Keratinocyte (primary cell): Measurements from ENCODE around the gene PEMT. TPM values are rescaled to one million over a fixed set of nuclear protein-coding genes. Genes with fewer than 3 reads are reported as not detected.
"Not testable (repeated sequence)": the region's sequence is repeated elsewhere in the genome, so short reads cannot be mapped to it uniquely, and the experiment has no call there.

Experiments used
- DNase-seq: peaks from one replicate; pipeline ENCODE4 v3.0.0-alpha.2; 2011; ENCODE audit warnings: low read depth, missing footprints, low spot score
- FAIRE-seq: peaks from 2 replicates; lab custom pipeline; 2011; peaks lifted over from hg19 to GRCh38; lab: Jason Lieb, UNC
- H2AFZ ChIP-seq: 2 replicates; pipeline ENCODE4 v1.6.0; 2012; ENCODE audit warnings: low read length, control low read depth, inconsistent platforms; ENCODE audit not compliant: control insufficient read depth
- H3K27ac ChIP-seq: 2 replicates; pipeline ENCODE4 v1.5.1; 2011; ENCODE audit warnings: low read length; ENCODE audit not compliant: control insufficient read depth, insufficient read depth
- H3K27me3 ChIP-seq: 3 replicates; pipeline ENCODE4 v1.6.0; 2011; ENCODE audit warnings: low read length; ENCODE audit not compliant: control insufficient read depth, insufficient read depth; ENCODE audit errors: extremely low read depth
- H3K36me3 ChIP-seq, 2 experiments: 2 replicates in 1 of 2; 3 replicates in 1 of 2; pipeline ENCODE4 v1.5.1; 2011; ENCODE audit warnings: low read length in 2 of 2, mild to moderate bottlenecking in 1 of 2; ENCODE audit not compliant: control insufficient read depth in 2 of 2, insufficient read depth in 2 of 2; ENCODE audit errors: extremely low read depth in 1 of 2
- H3K4me1 ChIP-seq: 3 replicates; pipeline ENCODE4 v1.5.1; 2011; ENCODE audit warnings: low read length; ENCODE audit not compliant: control insufficient read depth, insufficient read depth; ENCODE audit errors: extremely low read depth
- H3K4me2 ChIP-seq: 3 replicates; pipeline ENCODE4 v1.6.0; 2011; ENCODE audit warnings: low read depth, low read length; ENCODE audit not compliant: control insufficient read depth, insufficient read depth; ENCODE audit errors: extremely low read depth
- H3K4me3 ChIP-seq, 3 experiments: fragments of 200-600 bp in 1 of 3; sonication (generic) in 1 of 3; 2 replicates in 2 of 3; 3 replicates in 1 of 3; pipeline ENCODE4 v1.5.1; 2011 to 2016; ENCODE audit warnings: low read length in 3 of 3, mild to moderate bottlenecking in 3 of 3, control low read depth in 2 of 3, inconsistent platforms in 1 of 3, low read depth in 1 of 3, mixed read lengths in 1 of 3, mixed run types in 1 of 3, moderate library complexity in 1 of 3; ENCODE audit not compliant: control insufficient read depth in 2 of 3, insufficient read depth in 2 of 3; ENCODE audit errors: extremely low read depth in 1 of 3
- H3K79me2 ChIP-seq: 2 replicates; pipeline ENCODE4 v1.6.0; 2012; ENCODE audit warnings: low read length; ENCODE audit not compliant: control insufficient read depth, insufficient read depth
- H3K9ac ChIP-seq: 3 replicates; pipeline ENCODE4 v1.6.0; 2011; ENCODE audit warnings: low read length; ENCODE audit not compliant: control insufficient read depth, insufficient read depth; ENCODE audit errors: extremely low read depth
- H3K9me1 ChIP-seq: 3 replicates; pipeline ENCODE4 v1.6.0; 2011; ENCODE audit warnings: low read length; ENCODE audit not compliant: control insufficient read depth, insufficient read depth; ENCODE audit errors: extremely low read depth
- H3K9me3 ChIP-seq: 2 replicates; pipeline ENCODE4 v1.5.1; 2012; ENCODE audit warnings: low read depth, low read length; ENCODE audit not compliant: control insufficient read depth
- H4K20me1 ChIP-seq: 3 replicates; pipeline ENCODE4 v1.6.0; 2011; ENCODE audit warnings: low read length; ENCODE audit not compliant: control insufficient read depth, insufficient read depth; ENCODE audit errors: extremely low read depth
- EZH2 ChIP-seq: IDR thresholded peaks from one replicate; pipeline ENCODE4 v1.6.1; 2012; ENCODE audit warnings: inconsistent platforms, mild to moderate bottlenecking, low read length, moderate library complexity
- dilution Hi-C: fragments of 300-500 bp; cut with MboI; formaldehyde crosslinking; loops from one replicate; pipeline ENCODE4 v1.7.0; 2020; ENCODE audit warnings: low sequenced_read_pairs; ENCODE audit not compliant: extremely low pct_ligation_motif_present
- polyA plus RNA-seq, 5 experiments: library from polyadenylated mRNA; depleted of rRNA in 3 of 5; stranded (reverse) in 3 of 5; stranded (forward) in 1 of 5; unstranded in 1 of 5; fragments of >200 nt; gene quantifications; 1 replicate in 1 of 5; 2 replicates in 3 of 5; 3 replicates in 1 of 5; pipeline versions ENCODE4 v1.2.1 to v1.2.3, GENCODE V29; 2011 to 2012; ENCODE audit warnings: missing spikeins in 2 of 5, low read depth in 1 of 5, low replicate concordance in 1 of 5
- TF ChIP-seq, protein P1 (sequence below), 3 experiments: IDR thresholded peaks in 1 of 3; conservative IDR thresholded peaks in 1 of 3; optimal IDR thresholded peaks in 1 of 3; 2 replicates in 2 of 3; 3 replicates in 1 of 3; pipeline versions ENCODE3 to v1.5.1; 2011; ENCODE audit warnings: low read length in 3 of 3, mild to moderate bottlenecking in 3 of 3, moderate library complexity in 2 of 3, control low read depth in 1 of 3, inconsistent platforms in 1 of 3; ENCODE audit not compliant: insufficient read depth in 2 of 3; ENCODE audit errors: extremely low read depth in 1 of 3

PEMT gene
- polyA plus RNA-seq, 1 donor (not counting 4 experiments of a cell fraction or from before 2014, with no cell fraction given), result 17.7 TPM

DNA sequence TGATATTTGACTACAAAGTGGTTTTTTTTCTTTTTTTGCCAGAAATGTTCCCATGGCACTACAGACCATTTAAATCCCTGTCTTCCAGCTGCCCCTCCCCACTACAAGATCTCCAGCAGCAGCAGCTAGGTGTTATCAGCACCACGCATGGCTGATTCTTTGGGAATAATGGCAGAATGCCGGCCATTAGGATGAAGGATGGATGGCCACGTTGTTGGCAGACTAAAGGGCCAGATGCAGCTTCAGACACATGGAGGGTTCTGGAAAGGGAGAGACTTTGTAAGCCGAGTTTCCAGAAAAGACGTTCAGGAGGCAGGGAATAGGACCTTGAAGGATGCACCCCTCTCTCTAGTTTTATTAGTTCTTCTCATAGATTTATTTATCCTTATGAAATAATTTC is 125.0 kb downstream of the PEMT start:
- FAIRE-seq, result no peak
- no peak overlapping the region for H3K4me2 ChIP-seq
- no peak overlapping the region for H3K4me3 ChIP-seq
- no peak for DNase-seq
- H3K27ac ChIP-seq, result no peak overlapping the region
- dilution Hi-C loops, result no loop called here
- no peaks in the 10 kb centered on the region for H4K20me1 ChIP-seq
- H3K27me3 ChIP-seq, result peaks cover 39% of the 10 kb centered on the region
- H3K79me2 ChIP-seq, result no peaks in the 10 kb centered on the region
- no peaks in the 10 kb centered on the region for H3K9me3 ChIP-seq
- no peaks in the 10 kb centered on the region for H3K9me1 ChIP-seq
- no peaks in the 10 kb centered on the region for H3K36me3 ChIP-seq
- H2AFZ ChIP-seq, result no peak overlapping the region
- no peak overlapping the region for H3K9ac ChIP-seq
- TF ChIP-seq, protein P1, sequence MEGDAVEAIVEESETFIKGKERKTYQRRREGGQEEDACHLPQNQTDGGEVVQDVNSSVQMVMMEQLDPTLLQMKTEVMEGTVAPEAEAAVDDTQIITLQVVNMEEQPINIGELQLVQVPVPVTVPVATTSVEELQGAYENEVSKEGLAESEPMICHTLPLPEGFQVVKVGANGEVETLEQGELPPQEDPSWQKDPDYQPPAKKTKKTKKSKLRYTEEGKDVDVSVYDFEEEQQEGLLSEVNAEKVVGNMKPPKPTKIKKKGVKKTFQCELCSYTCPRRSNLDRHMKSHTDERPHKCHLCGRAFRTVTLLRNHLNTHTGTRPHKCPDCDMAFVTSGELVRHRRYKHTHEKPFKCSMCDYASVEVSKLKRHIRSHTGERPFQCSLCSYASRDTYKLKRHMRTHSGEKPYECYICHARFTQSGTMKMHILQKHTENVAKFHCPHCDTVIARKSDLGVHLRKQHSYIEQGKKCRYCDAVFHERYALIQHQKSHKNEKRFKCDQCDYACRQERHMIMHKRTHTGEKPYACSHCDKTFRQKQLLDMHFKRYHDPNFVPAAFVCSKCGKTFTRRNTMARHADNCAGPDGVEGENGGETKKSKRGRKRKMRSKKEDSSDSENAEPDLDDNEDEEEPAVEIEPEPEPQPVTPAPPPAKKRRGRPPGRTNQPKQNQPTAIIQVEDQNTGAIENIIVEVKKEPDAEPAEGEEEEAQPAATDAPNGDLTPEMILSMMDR (optimal IDR thresholded peaks at IDR 0.05 in 1 of 3, IDR thresholded peaks at IDR 0.05 in 1 of 3, conservative IDR thresholded peaks at IDR 0.05 in 1 of 3; ENCODE audit: extremely low read depth in 1 of 3, insufficient read depth in 2 of 3, low read length in 3 of 3), result no peak
- no peak for TF ChIP-seq EZH2
- H3K4me1 ChIP-seq, result no peaks in the 10 kb centered on the region

DNA sequence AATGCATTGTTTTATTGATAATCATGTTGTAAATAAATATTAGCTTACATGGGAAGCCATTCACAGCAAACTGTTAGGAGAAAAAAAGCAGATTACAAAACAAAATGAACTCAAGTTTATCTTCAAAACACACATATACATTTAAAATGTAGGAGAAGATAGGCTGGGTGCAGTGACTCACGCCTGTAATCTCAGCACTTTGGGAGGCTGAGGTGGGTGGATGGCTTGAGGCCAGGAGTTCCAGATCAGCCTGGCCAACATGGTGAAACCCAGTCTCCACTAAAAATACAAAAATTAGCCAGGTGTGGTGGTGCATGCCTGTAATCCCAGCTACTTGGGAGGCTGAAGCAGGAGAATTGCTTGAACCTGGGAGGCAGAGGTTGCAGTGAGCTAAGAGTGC is 125.6 kb downstream of the PEMT start:
- FAIRE-seq, H3K79me2 ChIP-seq, dilution Hi-C loops, H3K4me1 ChIP-seq, H3K9me1 ChIP-seq, H3K9ac ChIP-seq, H3K4me2 ChIP-seq, H3K36me3 ChIP-seq, DNase-seq, H3K9me3 ChIP-seq, H4K20me1 ChIP-seq, H3K4me3 ChIP-seq, H2AFZ ChIP-seq, H3K27ac ChIP-seq: not testable (repeated sequence)
- H3K27me3 ChIP-seq, result peaks cover 35% of the 10 kb centered on the region

DNA sequence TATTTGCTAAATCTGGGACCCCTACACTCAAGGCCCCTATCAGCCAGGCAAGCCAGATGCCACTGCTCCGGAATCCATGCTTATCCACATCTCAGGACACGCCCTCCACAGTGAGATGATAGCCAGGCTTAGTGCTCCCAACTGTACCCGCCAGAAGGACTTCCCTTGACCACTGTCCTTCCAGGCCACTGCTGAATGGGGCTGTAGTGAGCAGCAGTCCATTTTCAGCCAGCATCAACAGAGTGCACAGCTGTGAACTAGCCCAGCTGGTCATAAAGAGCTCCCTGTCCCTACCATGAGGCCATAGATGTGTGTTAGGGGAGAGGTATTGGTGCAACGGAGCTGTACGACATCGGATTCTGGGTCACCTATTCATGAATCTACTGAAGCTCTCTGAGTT is 127.7 kb downstream of the PEMT start:
- TF ChIP-seq, protein P1 (optimal IDR thresholded peaks at IDR 0.05 in 1 of 3, IDR thresholded peaks at IDR 0.05 in 1 of 3, conservative IDR thresholded peaks at IDR 0.05 in 1 of 3; ENCODE audit: extremely low read depth in 1 of 3, insufficient read depth in 2 of 3, low read length in 3 of 3), result no peak
- no peak for TF ChIP-seq EZH2
- Histone ChIP-seq H2AFZ (no peak overlapping the region), H3K36me3 (no peaks in the 10 kb centered on the region), H3K9ac (no peak overlapping the region), H3K4me2 (no peak overlapping the region), H3K79me2 (no peaks in the 10 kb centered on the region), H3K9me3 (no peaks in the 10 kb centered on the region), H4K20me1 (no peaks in the 10 kb centered on the region), H3K9me1 (no peaks in the 10 kb centered on the region), H3K27me3 (peaks cover 29% of the 10 kb centered on the region), H3K4me3 (no peak overlapping the region), H3K4me1 (no peaks in the 10 kb centered on the region), H3K27ac (no peak overlapping the region)
- FAIRE-seq, result no peak
- DNase-seq, result no peak
- dilution Hi-C loops, result no loop called here
